H1 (cell line): ENCODE results near the gene HLA-DMB. TPM values are rescaled to one million over a fixed set of nuclear protein-coding genes. Genes with fewer than 3 reads are reported as not detected.

Source experiments
- CHD2 ChIP-seq: IDR thresholded peaks from 2 replicates; pipeline ENCODE4 v1.6.1; 2012; ENCODE audit warnings: low read length, improper control_type of control experiment
- EZH2 ChIP-seq: fragments of 200-600 bp; sonication (generic); IDR thresholded peaks from 2 replicates; pipeline ENCODE4 v1.7.1; 2012; ENCODE audit warnings: low read depth, mild to moderate bottlenecking, moderate library complexity, low read length, inconsistent platforms; ENCODE audit not compliant: severe bottlenecking
- HDAC2 ChIP-seq, 2 experiments: fragments of 300-600 bp in 1 of 2; sonication (generic) in 1 of 2; IDR thresholded peaks; 2 replicates each; pipeline ENCODE4 v1.6.1; 2011 to 2012; ENCODE audit warnings: low read depth in 2 of 2, low read length in 2 of 2, mild to moderate bottlenecking in 2 of 2, moderate library complexity in 2 of 2, borderline replicate concordance in 1 of 2, inconsistent platforms in 1 of 2
- POU5F1 ChIP-seq: IDR thresholded peaks from 2 replicates; pipeline ENCODE4 v1.6.1; 2011; ENCODE audit warnings: low read depth, mild to moderate bottlenecking, low read length, moderate library complexity
- RFX5 ChIP-seq: IDR thresholded peaks from 2 replicates; pipeline ENCODE4 v1.6.1; 2011; ENCODE audit warnings: low read depth, low read length, improper control_type of control experiment, borderline replicate concordance
- RNF2 ChIP-seq: fragments of 200-900, 300-1000 bp; sonication (generic); IDR thresholded peaks from 2 replicates; pipeline ENCODE4 v1.7.1; 2016; ENCODE audit warnings: borderline replicate concordance, low read depth, mild to moderate bottlenecking, antibody characterized with exemption, low read length; ENCODE audit not compliant: poor library complexity, severe bottlenecking; ENCODE audit errors: missing control alignments
- SP2 ChIP-seq: IDR thresholded peaks from 2 replicates; pipeline ENCODE4 v1.6.1; 2012; ENCODE audit warnings: mild to moderate bottlenecking, low read length, inconsistent platforms
- TAF7 ChIP-seq: optimal IDR thresholded peaks from 2 replicates; pipeline ENCODE3; 2011; ENCODE audit warnings: low read depth, mild to moderate bottlenecking, inconsistent platforms, low read length, moderate library complexity, borderline replicate concordance
- polyA plus RNA-seq, 7 experiments: library from polyadenylated mRNA; depleted of rRNA in 3 of 7; stranded (reverse) in 5 of 7; unstranded in 2 of 7; fragments of >200 nt in 5 of 7; fragments of 200-250 nt in 2 of 7; gene quantifications; 1 replicate in 5 of 7; 2 replicates in 1 of 7; 4 replicates in 1 of 7; pipeline versions ENCODE4 v1.2.1 to v1.2.3, GENCODE V29; 2011 to 2013; ENCODE audit warnings: missing spikeins in 2 of 7, mixed read lengths in 2 of 7
- total RNA-seq: library from RNA; stranded (reverse); fragmentation: NEBNext Ultra II Directional; extraction: Animal tissue kit (Norgen Biotek cat#: 25700); gene quantifications from 2 replicates; pipeline ENCODE4 v1.2.1, GENCODE V29; 2021
- TF ChIP-seq, protein P1 (sequence below): fragments of 300-600 bp; sonication (generic); IDR thresholded peaks from 2 replicates; pipeline ENCODE4 v1.7.1; 2012; ENCODE audit warnings: low read length, moderate library complexity, mild to moderate bottlenecking, inconsistent platforms; ENCODE audit not compliant: insufficient replicate concordance
- TF ChIP-seq, protein P2 (sequence below): IDR thresholded peaks from 2 replicates; pipeline ENCODE4 v1.6.1; 2011; ENCODE audit warnings: low read depth, mild to moderate bottlenecking, low read length; ENCODE audit not compliant: insufficient read depth

The HLA-DMB gene
- total and polyA plus RNA-seq, 2 of the 8 experiments (the other 6 are each of a cell fraction or from before 2014, with no cell fraction given) = 2.7 to 4.7 TPM

DNA sequence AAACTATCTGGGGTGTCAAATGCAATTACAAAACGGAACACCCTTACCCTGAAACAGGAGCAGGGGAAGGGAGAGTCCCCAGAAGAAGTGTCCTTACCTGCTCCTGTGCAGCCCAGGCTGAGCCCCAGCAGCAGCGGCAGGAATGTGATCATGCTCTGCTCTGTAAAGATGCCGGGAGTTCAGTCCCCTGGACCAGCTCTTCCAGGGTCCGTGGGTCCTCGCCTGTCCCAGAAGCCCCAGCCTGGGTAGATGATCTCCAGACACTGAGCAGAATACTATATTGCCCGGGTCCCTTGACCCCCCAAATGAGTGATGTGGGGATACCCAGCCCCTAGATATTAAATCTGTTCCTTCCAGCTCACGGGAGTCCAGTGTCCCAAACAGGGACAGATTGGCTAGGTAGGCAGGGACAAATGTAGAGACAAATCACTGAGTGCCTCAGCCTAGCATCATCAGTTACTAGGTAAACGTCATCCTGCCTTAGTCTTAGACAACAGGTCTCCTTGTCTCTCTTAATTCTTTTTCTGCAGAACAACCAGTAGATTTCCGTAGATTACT is at the start of gene HLA-DMB (continued):
- TF ChIP-seq EZH2 = no peak
- TF ChIP-seq RFX5 = peak; percentile 99
- TF ChIP-seq TAF7 = no peak
- TF ChIP-seq, protein P1, sequence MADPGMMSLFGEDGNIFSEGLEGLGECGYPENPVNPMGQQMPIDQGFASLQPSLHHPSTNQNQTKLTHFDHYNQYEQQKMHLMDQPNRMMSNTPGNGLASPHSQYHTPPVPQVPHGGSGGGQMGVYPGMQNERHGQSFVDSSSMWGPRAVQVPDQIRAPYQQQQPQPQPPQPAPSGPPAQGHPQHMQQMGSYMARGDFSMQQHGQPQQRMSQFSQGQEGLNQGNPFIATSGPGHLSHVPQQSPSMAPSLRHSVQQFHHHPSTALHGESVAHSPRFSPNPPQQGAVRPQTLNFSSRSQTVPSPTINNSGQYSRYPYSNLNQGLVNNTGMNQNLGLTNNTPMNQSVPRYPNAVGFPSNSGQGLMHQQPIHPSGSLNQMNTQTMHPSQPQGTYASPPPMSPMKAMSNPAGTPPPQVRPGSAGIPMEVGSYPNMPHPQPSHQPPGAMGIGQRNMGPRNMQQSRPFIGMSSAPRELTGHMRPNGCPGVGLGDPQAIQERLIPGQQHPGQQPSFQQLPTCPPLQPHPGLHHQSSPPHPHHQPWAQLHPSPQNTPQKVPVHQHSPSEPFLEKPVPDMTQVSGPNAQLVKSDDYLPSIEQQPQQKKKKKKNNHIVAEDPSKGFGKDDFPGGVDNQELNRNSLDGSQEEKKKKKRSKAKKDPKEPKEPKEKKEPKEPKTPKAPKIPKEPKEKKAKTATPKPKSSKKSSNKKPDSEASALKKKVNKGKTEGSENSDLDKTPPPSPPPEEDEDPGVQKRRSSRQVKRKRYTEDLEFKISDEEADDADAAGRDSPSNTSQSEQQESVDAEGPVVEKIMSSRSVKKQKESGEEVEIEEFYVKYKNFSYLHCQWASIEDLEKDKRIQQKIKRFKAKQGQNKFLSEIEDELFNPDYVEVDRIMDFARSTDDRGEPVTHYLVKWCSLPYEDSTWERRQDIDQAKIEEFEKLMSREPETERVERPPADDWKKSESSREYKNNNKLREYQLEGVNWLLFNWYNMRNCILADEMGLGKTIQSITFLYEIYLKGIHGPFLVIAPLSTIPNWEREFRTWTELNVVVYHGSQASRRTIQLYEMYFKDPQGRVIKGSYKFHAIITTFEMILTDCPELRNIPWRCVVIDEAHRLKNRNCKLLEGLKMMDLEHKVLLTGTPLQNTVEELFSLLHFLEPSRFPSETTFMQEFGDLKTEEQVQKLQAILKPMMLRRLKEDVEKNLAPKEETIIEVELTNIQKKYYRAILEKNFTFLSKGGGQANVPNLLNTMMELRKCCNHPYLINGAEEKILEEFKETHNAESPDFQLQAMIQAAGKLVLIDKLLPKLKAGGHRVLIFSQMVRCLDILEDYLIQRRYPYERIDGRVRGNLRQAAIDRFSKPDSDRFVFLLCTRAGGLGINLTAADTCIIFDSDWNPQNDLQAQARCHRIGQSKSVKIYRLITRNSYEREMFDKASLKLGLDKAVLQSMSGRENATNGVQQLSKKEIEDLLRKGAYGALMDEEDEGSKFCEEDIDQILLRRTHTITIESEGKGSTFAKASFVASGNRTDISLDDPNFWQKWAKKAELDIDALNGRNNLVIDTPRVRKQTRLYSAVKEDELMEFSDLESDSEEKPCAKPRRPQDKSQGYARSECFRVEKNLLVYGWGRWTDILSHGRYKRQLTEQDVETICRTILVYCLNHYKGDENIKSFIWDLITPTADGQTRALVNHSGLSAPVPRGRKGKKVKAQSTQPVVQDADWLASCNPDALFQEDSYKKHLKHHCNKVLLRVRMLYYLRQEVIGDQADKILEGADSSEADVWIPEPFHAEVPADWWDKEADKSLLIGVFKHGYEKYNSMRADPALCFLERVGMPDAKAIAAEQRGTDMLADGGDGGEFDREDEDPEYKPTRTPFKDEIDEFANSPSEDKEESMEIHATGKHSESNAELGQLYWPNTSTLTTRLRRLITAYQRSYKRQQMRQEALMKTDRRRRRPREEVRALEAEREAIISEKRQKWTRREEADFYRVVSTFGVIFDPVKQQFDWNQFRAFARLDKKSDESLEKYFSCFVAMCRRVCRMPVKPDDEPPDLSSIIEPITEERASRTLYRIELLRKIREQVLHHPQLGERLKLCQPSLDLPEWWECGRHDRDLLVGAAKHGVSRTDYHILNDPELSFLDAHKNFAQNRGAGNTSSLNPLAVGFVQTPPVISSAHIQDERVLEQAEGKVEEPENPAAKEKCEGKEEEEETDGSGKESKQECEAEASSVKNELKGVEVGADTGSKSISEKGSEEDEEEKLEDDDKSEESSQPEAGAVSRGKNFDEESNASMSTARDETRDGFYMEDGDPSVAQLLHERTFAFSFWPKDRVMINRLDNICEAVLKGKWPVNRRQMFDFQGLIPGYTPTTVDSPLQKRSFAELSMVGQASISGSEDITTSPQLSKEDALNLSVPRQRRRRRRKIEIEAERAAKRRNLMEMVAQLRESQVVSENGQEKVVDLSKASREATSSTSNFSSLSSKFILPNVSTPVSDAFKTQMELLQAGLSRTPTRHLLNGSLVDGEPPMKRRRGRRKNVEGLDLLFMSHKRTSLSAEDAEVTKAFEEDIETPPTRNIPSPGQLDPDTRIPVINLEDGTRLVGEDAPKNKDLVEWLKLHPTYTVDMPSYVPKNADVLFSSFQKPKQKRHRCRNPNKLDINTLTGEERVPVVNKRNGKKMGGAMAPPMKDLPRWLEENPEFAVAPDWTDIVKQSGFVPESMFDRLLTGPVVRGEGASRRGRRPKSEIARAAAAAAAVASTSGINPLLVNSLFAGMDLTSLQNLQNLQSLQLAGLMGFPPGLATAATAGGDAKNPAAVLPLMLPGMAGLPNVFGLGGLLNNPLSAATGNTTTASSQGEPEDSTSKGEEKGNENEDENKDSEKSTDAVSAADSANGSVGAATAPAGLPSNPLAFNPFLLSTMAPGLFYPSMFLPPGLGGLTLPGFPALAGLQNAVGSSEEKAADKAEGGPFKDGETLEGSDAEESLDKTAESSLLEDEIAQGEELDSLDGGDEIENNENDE = no peak
- TF ChIP-seq POU5F1 = no peak
- no peak for TF ChIP-seq HDAC2 (IDR thresholded peaks at IDR 0.05; ENCODE audit: borderline replicate concordance in 1 of 2, low read depth in 2 of 2, low read length in 2 of 2)
- no peak for TF ChIP-seq CHD2
- TF ChIP-seq, protein P2, sequence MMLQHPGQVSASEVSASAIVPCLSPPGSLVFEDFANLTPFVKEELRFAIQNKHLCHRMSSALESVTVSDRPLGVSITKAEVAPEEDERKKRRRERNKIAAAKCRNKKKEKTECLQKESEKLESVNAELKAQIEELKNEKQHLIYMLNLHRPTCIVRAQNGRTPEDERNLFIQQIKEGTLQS = no peak
- no peak for TF ChIP-seq SP2
- no peak for TF ChIP-seq RNF2
